Measurements from ENCODE around the gene UBAC2. TPM values are rescaled to one million over a fixed set of nuclear protein-coding genes. Genes with fewer than 3 reads are reported as not detected.

UBAC2 gene
- polyA plus RNA-seq, 1 experiment, result 71.4 TPM

GRCh38 chr13:99352351-99353245 is 151.9 kb downstream of the UBAC2 start:
- ChIA-PET CTCF (interaction anchor here (0.8 to 0.9 kb wide), 4 partner anchors 16 to 84 kb away, joined by 3 to 5 read pairs (median 4); no protein-coding TSS in a partner anchor), POLR2A (no interaction called here)
- Histone ChIP-seq H3K9me3 (ENCODE audit: control insufficient read depth, insufficient read depth, low read length) (no peaks in the 10 kb centered on the region), H3K4me3 (ENCODE audit: low read depth, low read length) (no peak overlapping the region), H3K27me3 (ENCODE audit: control insufficient read depth, insufficient read depth, low read length) (no peaks in the 10 kb centered on the region), H3K27ac (ENCODE audit: low read depth, low read length) (no peak overlapping the region)
- TF ChIP-seq CTCF (IDR thresholded peaks at IDR 0.05; ENCODE audit: low read depth, low read length), result no peak
- DNase-seq (ENCODE audit: low read depth, low spot score), result no peak

GRCh38 chr13:99353246-99353600 is 152.6 kb downstream of the UBAC2 start:
- ChIA-PET CTCF (no interaction called here), POLR2A (no interaction called here)
- H3K27ac ChIP-seq (ENCODE audit: low read depth, low read length), result no peak overlapping the region
- TF ChIP-seq CTCF (IDR thresholded peaks at IDR 0.05; ENCODE audit: low read depth, low read length), result no peak
- no peak overlapping the region for H3K4me3 ChIP-seq (ENCODE audit: low read depth, low read length)
- no peak for DNase-seq (ENCODE audit: low read depth, low spot score)
- no peaks in the 10 kb centered on the region for H3K9me3 ChIP-seq (ENCODE audit: control insufficient read depth, insufficient read depth, low read length)
- H3K27me3 ChIP-seq (ENCODE audit: control insufficient read depth, insufficient read depth, low read length), result no peaks in the 10 kb centered on the region

- no peak for TF ChIP-seq CTCF (IDR thresholded peaks at IDR 0.05; ENCODE audit: low read depth, low read length)
- Histone ChIP-seq H3K27ac (ENCODE audit: low read depth, low read length) (no peak overlapping the region), H3K4me3 (ENCODE audit: low read depth, low read length) (no peak overlapping the region), H3K27me3 (ENCODE audit: control insufficient read depth, insufficient read depth, low read length) (no peaks in the 10 kb centered on the region), H3K9me3 (ENCODE audit: control insufficient read depth, insufficient read depth, low read length) (no peaks in the 10 kb centered on the region)
- POLR2A ChIA-PET, result no interaction called here
- DNase-seq (ENCODE audit: low read depth, low spot score), result no peak
- CTCF ChIA-PET, result interaction anchor here (0.7 kb wide), 1 partner anchor 12 kb away, joined by 3 read pairs; no protein-coding TSS in a partner anchor
These were observed 153.2 kb downstream of the UBAC2 start for GRCh38 chr13:99353836-99354235.

- TF ChIP-seq CTCF (IDR thresholded peaks at IDR 0.05; ENCODE audit: low read depth, low read length), result no peak
- ChIA-PET CTCF (interaction anchor here (0.6 kb wide), 1 partner anchor 89 kb away, joined by 3 read pairs; no protein-coding TSS in a partner anchor), POLR2A (no interaction called here)
- Histone ChIP-seq H3K4me3 (ENCODE audit: low read depth, low read length) (no peak overlapping the region), H3K27me3 (ENCODE audit: control insufficient read depth, insufficient read depth, low read length) (no peaks in the 10 kb centered on the region), H3K27ac (ENCODE audit: low read depth, low read length) (no peak overlapping the region), H3K9me3 (ENCODE audit: control insufficient read depth, insufficient read depth, low read length) (no peaks in the 10 kb centered on the region)
- no peak for DNase-seq (ENCODE audit: low read depth, low spot score)
These were observed 153.8 kb downstream of the UBAC2 start for GRCh38 chr13:99354371-99354951.

All from AG04450 (cell line).